ENCODE data around the gene C22orf15.

Gene C22orf15

DNA sequence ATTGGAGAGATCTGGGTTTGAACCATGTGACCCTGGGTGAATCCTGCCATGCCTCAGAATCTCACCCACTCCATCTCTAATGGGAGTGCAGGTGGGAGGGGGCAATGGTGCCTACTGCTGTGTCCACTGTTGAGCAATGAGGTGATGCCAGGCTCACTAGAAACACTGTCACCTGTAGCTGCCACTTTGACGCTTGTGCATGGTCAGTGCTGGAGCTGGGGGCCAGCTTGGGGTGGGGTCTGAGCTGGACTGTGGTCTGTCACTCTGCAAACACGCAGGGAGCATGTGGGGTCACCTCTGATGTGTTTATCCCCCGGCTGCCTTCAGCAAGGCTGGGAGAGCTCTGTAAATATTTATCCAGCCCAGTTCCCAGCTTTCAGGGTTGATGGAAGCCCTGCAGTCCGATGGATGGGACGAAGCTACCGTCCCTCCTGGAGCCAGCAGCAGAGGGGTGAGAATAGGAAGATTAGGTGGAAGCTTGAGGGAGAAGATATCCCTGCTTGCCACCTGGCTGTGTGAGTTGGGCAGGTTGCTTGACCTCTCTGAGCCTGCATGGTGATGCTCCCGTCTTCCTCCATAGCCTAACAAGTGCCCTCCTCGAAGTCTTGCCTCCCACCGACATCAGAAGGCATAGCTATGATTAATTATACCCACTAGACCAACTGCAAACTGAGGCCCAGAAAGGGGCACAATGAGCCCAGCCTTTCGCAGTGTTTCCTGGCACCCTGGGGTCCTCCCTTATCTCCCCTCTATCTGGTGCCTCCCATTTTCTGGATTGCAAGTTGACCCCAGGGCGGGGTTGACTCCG is 11.5 kb downstream of the C22orf15 start:
- no peak for DNase-seq

DNA sequence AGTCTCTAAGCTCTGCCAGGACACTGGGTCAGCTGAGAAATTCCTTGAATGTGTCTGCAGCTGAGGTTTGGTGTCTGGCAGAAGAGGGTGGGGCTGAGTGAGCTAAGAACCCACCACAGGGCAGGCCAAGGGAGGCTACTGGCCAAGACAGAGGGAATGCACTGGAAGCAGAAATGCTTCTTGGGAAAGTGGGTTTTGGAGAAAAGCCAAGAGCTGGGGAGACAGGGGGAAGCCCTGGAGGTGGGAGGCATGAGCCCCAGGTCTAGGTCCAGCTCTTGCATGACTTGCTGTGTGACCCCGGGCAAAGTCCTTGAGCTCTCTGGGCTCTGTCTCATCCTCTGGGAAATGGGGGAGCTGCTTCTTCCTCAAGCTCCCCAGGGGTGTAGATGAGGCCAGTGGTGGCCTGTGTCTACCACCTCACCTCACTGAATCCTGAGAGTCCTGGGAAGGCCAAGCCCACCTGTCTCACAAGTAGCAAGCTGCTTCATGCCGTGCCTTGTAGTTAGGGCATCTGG is 12.2 kb downstream of the C22orf15 start:
- no peak for DNase-seq

DNA sequence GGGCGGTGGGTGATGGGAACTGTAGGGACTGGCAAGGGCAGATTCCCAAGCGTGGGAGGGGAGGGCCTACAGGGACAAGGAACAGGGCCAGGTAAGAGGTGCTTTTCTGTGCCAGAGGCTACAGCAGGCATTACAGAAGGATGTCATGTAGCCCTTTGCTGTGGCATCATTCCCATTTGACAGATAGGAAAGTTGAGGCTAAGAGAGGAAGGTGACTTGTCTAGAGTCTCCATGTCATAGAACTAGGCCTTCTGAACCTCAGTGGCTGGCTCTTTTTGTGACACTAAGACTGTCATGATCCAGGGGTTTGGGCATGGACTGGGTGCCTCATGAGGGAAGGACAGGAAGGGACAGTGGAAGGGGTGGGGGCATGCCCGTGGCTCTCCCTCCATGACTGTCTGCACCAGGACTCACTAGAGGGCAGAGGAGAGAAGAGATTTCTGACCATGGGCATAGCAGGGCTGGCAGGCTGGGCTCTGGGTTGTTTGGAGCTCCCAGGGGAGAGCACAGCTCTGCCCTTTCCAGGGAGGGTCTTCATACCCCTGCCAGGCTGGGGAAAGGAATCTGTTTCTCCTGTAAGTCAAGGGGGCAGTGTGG is 13.1 kb downstream of the C22orf15 start:
- DNase-seq: no peak

DNA sequence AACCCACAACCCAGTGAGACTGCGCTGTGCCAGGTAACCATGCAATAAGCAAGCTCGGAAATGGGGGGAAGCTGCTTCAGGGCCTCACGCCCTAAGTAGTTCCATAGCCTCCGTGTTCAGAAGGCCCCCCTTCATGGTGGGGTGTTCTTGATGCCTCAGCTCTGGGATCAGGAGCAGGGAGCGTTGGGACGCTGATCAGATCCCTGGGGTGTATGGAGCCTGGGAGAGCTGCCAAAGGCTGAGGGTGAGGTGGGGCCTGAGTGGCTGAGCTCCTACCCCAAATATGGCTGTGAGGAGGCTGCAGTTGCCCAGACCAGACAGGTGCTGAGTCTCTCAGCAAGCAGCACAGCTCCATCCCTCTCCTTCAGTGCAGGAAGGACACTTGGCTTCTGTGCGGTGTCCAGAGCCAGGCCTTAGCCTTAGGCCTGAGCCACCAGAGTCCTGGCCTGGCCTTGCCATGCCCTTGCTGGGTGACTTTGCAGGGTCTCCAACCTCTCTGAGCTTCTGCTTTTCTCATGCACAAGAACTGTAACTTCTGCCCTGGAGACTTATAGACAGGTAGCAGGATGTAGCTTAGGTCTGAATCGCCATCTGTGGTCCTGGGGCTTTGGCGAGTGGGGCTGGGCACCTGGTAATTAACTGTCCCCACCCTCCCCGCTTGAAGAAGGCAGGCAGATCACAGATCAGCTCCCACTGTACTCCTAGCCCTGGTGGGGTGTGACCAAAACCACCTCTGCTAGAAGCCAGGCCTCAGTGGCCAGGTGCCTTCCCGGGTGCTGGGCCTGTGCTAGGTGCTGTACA is 15.2 kb downstream of the C22orf15 start:
- no peak for DNase-seq

DNA sequence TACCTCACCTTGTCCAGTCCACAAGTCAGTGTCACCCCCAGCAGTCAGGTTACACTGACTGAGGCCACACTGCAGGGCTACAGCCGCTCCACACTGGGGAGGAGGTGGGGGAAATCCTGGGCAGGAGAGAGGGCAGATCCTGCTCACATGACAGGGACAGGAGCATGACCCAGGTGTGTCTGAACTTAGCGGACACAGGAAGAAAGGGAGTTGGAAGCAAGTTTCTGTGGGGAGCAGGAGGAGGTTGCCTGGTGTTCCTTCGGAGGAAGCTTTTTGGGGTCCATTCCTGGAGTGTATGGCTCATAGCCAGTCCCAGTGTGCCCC is 15.7 kb downstream of the C22orf15 start:
- DNase-seq: no peak

DNA sequence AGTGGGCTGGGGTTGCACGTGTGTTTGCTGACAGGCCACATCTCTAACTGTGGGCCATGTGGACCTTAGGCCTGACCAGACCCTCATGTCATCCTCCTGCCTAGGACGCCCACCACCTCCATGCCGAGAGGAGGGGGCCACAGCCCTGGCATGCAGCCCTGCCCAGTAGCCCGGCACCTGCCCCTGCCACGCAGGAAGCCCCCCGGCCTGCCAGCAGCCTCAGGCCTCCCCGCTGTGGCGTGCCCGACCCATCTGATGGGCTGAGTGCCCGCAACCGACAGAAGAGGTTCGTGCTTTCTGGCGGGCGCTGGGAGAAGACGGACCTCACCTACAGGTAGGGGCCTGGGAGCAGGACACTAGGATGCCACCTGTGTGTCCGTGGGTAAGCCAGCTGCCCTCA is 16.3 kb downstream of the C22orf15 start:
- DNase-seq: no peak

DNA sequence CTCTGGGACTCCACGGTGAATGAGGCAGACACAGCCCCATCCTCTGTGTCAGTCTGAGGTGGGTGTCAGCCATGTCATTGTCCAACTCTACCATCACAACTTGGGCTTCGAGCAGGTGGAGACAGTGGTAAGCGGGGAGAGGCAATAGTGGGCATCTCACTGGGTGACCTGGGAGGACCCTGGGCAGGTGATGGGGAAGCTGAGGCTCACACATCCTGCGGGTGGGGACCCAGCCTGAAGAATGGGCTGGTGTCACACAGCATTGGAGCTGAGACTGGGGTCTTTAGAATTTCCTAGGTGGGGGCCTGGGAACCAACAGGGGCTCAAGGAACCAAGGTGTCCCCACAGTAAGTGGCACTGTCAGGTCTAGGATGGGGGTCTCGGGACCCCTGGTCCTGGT is 16.9 kb downstream of the C22orf15 start:
- no peak for DNase-seq

DNA sequence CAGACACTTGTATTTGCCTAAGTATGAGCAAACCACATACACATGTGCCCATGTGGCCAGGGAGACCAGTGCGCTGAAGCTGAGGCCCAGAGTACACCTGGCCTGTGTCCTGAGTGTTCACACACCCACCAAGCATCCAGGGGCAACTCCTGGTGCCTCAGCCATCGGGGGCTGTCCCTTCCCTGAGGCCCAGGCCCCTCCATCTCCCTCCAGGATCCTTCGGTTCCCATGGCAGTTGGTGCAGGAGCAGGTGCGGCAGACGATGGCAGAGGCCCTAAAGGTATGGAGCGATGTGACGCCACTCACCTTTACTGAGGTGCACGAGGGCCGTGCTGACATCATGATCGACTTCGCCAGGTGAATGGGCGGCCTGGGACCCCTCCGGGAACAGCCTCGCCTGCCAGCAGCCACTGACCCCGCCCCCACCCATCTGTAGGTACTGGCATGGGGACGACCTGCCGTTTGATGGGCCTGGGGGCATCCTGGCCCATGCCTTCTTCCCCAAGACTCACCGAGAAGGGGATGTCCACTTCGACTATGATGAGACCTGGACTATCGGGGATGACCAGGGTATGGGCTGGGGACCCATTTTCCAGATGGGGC is 17.5 kb downstream of the C22orf15 start:
- DNase-seq: no peak

DNA sequence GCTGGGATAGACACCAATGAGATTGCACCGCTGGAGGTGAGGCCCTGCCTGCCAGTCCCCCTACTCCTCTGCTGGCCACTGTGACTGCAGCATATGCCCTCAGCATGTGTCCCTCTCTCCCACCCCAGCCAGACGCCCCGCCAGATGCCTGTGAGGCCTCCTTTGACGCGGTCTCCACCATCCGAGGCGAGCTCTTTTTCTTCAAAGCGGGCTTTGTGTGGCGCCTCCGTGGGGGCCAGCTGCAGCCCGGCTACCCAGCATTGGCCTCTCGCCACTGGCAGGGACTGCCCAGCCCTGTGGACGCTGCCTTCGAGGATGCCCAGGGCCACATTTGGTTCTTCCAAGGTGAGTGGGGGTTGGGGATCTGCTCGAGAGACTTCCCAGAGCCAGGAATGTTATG is 18.3 kb downstream of the C22orf15 start:
- no peak for DNase-seq

DNA sequence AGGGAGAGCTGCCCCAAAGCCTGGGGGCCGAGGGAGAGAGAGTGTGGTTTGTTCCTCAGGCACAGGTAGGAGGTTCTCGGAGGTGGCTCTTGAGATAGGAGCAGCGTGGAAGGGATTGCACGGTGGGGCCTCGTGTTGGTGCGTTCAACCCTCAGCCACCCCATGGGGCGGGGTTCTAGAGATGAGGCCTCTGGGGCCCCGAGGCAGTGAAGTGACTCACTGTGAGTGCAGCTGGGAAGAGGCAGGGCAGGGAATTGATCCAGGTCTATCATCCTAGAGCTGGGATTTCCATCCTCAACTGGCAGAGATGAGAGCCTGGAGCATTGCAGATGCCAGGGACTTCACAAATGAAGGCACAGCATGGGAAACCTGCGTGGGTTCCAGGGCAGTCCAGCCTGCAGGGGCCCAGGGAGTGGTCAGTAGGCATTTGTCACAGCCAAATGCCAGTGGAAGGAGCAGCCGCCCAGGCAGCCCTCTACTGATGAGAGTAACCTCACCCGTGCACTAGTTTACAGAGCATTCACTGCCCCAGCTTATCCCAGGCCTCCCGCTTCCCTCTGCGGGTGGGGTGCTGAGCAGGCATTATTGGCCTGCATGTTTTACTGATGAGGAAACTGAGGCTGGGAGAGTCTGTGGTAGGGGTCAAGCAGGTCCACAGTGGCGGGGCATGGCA is 18.9 kb downstream of the C22orf15 start:
- DNase-seq: no peak

DNA sequence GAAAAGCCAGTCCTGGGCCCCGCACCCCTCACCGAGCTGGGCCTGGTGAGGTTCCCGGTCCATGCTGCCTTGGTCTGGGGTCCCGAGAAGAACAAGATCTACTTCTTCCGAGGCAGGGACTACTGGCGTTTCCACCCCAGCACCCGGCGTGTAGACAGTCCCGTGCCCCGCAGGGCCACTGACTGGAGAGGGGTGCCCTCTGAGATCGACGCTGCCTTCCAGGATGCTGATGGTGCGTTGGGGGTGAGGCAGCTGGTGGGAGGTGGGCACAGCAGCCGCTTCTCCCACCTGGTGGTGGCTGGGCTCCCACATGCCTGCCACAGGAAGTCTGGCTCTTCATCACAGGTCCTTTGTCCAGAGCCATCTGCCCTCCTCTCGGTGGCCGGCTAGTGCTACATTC is 19.5 kb downstream of the C22orf15 start:
- DNase-seq: no peak

DNA sequence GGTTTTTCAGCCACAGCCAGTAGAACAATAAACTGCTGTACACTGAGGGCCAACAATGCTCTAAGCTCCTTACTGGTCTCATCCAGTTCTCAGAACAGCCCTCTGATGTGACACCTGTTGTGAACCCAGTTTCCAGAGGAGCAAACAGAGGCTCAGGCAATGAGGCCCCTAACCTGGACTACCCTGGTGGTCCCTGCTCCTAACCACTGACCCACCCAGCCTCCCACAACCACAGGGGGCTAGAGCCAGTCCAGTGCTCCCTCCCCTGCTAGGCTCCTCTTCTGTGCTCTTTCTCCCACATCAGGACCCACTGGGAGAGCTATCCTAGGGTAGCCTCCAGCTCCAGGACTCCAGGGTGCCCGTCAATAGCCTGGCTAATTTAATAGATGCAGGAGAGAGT is 19.9 kb downstream of the C22orf15 start:
- no peak for DNase-seq

DNA sequence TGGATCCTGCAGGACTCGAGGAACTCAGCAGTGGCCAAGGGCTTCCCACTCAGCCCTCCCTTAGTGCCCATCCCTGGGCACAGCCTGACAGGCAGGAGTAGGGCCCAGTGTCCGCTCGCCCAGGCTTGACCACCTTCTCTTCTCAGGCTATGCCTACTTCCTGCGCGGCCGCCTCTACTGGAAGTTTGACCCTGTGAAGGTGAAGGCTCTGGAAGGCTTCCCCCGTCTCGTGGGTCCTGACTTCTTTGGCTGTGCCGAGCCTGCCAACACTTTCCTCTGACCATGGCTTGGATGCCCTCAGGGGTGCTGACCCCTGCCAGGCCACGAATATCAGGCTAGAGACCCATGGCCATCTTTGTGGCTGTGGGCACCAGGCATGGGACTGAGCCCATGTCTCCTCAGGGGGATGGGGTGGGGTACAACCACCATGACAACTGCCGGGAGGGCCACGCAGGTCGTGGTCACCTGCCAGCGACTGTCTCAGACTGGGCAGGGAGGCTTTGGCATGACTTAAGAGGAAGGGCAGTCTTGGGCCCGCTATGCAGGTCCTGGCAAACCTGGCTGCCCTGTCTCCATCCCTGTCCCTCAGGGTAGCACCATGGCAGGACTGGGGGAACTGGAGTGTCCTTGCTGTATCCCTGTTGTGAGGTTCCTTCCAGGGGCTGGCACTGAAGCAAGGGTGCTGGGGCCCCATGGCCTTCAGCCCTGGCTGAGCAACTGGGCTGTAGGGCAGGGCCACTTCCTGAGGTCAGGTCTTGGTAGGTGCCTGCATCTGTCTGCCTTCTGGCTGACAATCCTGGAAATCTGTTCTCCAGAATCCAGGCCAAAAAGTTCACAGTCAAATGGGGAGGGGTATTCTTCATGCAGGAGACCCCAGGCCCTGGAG is 20.7 kb downstream of the C22orf15 start:
- DNase-seq: no peak

DNA sequence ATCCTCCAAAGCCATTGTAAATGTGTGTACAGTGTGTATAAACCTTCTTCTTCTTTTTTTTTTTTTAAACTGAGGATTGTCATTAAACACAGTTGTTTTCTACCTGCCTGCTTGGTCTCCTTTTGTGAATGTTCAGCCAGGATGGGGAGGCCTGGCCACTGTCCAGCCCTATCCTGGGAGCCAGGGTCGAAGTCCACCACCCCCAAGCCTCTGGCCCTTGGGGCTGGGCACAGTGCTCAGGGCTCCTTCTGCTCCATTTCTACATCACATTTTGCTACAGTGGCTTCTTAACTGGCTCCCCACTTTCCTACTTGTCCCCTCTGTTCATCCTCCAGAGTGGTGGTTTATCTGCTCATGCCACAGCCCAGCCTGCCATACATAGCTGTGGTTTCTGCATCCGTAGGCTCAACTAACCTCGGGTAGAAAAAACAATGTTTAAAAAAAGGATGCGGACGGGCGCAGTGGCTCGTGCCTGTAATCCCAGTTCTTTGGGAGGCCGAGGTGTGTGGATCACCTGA is 21.5 kb downstream of the C22orf15 start:
- DNase-seq: no peak

DNA sequence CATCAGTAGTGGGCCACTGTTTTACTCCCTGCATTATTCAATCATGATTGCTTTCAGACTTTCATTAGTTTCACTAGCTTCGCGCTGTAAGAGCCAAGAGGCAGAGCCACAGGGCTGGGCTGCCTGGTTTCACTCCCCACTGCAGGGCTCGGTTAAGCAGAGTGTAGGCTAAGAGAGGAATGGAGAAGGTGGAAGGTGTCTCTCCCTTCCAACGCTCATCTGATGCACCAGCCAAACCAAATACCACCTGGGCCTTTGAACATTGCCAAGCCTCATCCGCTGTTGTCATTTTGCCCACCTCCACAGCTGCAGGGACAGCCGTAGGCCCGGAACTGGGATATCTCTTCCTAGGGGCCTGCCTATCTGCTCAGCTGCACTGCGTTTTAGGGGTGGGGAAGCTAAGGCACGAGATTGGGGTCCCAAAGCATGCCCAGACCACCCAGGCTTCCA is 23.5 kb downstream of the C22orf15 start:
- DNase-seq: no peak

DNA sequence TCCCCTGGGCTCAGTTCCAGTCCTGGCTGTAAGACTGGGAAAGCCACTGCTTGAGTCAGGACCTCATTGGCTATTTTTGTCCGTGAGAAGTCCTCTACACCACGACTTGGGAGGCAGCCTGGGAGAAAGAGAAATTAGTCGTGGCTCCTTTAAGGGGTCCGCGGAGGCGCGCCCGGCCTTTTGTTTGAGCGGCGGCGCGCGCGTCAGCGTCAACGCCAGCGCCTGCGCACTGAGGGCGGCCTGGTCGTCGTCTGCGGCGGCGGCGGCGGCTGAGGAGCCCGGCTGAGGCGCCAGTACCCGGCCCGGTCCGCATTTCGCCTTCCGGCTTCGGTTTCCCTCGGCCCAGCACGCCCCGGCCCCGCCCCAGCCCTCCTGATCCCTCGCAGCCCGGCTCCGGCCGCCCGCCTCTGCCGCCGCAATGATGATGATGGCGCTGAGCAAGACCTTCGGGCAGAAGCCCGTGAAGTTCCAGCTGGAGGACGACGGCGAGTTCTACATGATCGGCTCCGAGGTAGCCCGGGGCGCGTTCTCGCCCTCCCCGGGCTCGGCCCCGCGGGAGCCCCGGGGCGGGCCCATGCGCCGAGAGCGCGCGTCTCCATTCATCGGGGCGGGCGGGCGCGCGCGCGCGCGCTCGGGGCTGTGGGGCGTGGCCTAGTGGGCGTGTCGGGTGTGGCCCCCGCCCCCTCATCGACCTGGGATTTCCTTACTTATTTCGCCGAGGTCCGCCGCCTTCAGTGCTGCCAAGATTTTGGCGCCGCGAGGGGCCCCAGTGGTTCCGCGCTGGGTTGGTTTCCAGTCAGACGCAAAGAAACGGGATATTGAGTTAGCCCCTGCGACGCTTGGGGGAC is 24.2 kb downstream of the C22orf15 start, which contains the start of gene SMARCB1:
TSS of gene SMARCB1 (plus strand) at position 215 of the 848 bp plus-strand sequence. CDS start at position 419, 204 bp downstream.
- peak; percentile 71 for DNase-seq

DNA sequence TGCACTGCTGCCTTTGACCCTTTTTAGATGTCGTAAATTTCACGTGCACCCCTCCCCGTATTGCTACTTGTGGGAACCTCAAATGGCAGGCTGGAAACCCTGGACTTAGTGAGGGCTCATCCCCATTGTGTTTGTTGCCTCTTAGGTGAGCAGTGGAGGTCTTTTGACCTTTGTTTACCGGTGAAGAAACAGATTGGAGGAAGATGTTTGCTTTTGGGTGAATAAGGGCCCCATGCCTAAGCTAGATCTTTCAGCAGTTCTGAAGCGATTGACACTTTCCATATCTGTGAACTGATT is 24.8 kb downstream of the C22orf15 start:
- DNase-seq: no peak

DNA sequence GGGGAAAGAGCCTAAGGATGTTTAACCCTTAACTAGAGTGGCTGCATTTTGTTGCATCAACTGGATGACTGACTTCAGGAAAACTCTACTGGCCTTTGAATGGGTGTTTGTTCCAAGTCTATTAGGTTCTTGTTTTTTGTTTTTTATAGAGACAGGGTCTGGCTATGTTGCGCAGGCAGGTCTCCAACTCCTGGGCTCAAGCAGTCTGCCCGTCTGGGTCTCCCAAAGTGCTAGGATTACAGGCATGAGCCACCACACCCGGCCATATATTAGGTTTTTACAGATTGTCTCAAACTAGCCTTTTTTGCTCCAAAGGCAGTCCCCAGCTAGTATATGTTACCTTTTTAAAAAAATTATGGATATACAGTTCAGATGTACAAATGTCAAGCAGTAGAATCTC is 25.1 kb downstream of the C22orf15 start:
- DNase-seq: no peak

DNA sequence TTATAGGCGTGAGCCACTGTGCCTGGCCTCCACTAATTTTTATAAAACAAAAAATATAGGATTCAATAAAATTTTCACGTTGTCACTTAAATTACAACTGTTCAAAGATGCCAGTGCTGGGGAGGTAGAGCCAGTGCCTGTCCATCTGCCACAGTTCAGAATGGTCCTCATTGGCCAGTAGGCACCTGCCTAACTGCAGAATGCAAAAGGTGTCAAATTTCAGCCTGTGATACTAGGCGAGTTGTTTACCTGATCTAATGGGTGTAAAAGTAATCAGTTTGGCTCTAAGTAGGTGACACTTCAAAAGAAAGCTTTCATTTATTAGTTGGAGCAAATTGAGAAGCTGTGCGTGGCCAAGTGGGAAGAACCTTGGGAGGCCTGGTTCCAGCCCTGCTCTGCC is 26.3 kb downstream of the C22orf15 start:
- DNase-seq: no peak

DNA sequence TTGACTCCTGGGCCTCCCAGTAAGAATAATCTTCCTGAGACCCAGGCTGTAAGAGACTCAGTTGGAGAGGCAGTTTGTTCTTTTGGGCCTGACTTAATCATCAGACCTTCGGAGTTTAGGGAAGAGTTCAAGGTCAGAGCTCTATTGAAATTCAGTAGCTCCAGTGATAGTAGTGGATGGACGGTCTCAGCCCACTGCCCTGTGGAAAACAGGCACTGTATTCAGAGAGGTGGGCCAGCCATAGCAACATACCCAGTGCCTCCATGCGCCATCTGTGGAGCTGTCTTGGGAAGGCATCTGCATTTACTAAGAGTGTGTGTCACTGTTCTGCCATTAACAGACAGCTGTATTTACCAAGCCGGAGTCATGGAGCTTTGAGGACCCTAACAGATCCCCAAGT is 26.8 kb downstream of the C22orf15 start:
- no peak for DNase-seq

Measured in amniotic stem cell (primary cell).